ENCODE results near the gene HOXC12.

HOXC12 gene

DNA sequence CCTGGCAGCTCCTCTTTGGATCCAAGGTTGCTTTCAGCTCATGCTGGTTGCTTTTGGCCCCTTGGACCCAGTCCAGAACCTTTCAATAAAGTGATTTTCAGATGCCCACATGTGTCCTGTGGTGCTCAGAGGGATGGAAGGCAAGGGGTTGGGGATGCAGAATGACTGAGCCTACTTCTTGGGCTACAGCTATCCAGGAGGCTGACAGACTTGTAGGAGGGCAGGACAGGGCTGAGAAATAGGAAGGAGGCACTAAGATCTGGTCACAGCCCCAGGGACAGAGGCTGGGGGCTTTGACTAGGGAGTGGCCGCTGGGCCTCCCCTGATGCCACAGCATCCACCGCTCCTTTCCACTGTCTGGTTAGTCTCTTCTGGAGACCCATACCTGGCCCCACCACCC is 17.0 kb downstream of the HOXC12 start:
- CTCF ChIA-PET, result interaction anchor here (1.5 kb wide), 1 partner anchor 180 kb away, joined by 3 read pairs; no protein-coding TSS in a partner anchor
- DNase-seq (ENCODE audit: low spot score), result no peak
- POLR2A ChIA-PET (ENCODE audit: low non-redundant PET), result no interaction called here
- H3K27ac ChIP-seq, result no peak overlapping the region
- TF ChIP-seq, protein P1, sequence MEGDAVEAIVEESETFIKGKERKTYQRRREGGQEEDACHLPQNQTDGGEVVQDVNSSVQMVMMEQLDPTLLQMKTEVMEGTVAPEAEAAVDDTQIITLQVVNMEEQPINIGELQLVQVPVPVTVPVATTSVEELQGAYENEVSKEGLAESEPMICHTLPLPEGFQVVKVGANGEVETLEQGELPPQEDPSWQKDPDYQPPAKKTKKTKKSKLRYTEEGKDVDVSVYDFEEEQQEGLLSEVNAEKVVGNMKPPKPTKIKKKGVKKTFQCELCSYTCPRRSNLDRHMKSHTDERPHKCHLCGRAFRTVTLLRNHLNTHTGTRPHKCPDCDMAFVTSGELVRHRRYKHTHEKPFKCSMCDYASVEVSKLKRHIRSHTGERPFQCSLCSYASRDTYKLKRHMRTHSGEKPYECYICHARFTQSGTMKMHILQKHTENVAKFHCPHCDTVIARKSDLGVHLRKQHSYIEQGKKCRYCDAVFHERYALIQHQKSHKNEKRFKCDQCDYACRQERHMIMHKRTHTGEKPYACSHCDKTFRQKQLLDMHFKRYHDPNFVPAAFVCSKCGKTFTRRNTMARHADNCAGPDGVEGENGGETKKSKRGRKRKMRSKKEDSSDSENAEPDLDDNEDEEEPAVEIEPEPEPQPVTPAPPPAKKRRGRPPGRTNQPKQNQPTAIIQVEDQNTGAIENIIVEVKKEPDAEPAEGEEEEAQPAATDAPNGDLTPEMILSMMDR (conservative IDR thresholded peaks at IDR 0.05; ENCODE audit: low read depth), result no peak

DNA sequence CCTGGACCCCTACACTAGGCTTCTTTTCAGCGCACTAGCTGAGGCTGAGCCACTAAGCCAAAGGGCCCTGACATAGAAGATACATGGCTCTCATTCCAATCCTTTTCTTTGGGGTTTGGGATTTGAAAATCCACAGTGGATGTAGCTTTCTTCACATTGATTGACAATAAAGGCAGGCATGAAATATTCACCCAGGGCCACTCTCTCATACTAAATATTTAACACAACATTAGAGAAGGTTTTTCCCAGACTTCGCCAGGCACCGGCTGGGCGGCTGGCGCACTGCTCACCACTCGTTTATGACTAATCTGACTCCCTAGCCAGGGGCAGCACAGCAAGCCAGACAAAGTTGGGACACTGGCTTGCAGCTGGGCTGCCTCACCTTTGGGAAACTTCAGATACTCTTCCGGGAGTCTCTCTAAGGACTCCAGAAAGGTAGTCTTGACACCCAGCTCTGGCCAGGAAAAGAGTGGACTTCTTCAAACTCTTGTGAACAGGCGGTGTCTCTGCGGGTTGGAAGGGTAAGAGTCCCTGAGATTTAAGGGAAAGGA is 17.5 kb downstream of the HOXC12 start:
- CTCF ChIA-PET, result interaction anchor here (0.7 to 1.5 kb wide), 2 partner anchors 180 to 240 kb away, joined by 3 read pairs; no protein-coding TSS in a partner anchor
- H3K27ac ChIP-seq, result no peak overlapping the region
- TF ChIP-seq, protein P1 (conservative IDR thresholded peaks at IDR 0.05; ENCODE audit: low read depth), result no peak
- DNase-seq (ENCODE audit: low spot score), result peak; percentile 51
- POLR2A ChIA-PET (ENCODE audit: low non-redundant PET), result interaction anchor here (0.6 kb wide), 1 partner anchor 249 kb away, joined by 3 read pairs; no protein-coding TSS in a partner anchor

DNA sequence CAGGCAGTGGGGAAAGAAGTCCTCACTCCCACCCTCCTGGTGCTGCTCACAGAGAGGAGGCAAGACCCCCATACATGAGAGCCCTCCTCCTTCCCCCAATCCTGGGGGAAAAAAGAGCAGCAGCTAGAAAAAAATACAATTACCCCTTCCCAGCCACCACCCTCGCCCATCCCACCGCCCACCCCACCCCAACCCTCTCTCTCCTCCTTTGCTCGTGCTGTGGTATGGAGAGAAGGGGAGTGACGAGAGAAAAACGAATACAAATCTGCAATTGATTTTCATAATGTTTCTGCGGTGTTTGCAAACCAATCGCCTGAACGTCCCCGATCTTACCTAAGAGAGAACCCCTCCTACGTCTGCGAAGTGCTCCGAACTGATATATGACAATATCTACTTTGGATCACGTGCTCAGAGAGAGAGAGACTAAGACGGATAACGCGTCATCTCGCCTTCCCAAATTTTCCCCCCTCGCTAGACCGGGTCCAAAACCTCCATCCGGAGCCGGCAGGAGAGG is 18.1 kb downstream of the HOXC12 start, which contains the start of gene HOXC11:
TSS of gene HOXC11 (plus strand) at position 405 of the 514 bp plus-strand sequence. CDS start 116 bp downstream, outside the sequence.
- DNase-seq (ENCODE audit: low spot score), result no peak
- H3K27ac ChIP-seq, result no peak within 1 kb of the TSS
- POLR2A ChIA-PET (ENCODE audit: low non-redundant PET), result interaction anchor here (0.6 kb wide), 1 partner anchor 249 kb away, joined by 3 read pairs; no protein-coding TSS in a partner anchor
- TF ChIP-seq, protein P1 (conservative IDR thresholded peaks at IDR 0.05; ENCODE audit: low read depth), result no peak
- CTCF ChIA-PET, result interaction anchor here (0.7 to 1.5 kb wide), 4 partner anchors 49 to 241 kb away, joined by 3 to 4 read pairs (median 3); no protein-coding TSS in a partner anchor

DNA sequence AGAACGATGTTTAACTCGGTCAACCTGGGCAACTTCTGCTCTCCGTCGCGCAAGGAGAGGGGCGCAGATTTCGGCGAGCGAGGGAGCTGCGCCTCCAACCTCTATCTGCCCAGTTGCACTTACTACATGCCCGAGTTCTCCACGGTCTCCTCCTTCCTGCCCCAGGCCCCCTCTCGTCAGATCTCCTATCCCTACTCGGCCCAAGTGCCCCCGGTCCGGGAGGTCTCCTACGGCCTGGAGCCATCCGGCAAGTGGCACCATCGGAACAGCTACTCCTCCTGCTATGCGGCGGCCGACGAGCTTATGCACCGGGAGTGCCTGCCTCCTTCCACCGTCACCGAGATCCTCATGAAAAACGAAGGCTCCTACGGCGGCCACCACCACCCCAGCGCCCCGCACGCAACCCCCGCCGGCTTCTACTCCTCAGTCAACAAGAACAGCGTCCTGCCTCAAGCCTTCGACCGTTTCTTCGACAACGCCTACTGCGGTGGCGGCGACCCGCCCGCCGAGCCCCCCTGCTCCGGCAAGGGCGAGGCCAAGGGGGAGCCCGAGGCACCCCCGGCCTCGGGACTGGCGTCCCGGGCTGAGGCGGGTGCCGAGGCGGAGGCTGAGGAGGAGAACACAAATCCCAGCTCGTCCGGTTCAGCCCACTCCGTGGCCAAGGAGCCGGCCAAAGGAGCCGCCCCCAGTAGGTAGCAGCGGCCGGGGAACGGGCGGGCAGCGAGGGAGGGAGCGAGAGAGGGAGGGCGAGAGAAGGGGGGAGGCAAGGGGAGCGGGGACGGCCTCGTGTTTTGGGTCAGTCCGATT is 18.7 kb downstream of the HOXC12 start:
- no peak overlapping the region for H3K27ac ChIP-seq
- ChIA-PET CTCF (interaction anchor here (0.7 to 1.2 kb wide), 2 partner anchors 49 to 241 kb away, joined by 3 to 4 read pairs; no protein-coding TSS in a partner anchor), POLR2A (ENCODE audit: low non-redundant PET) (interaction anchor here (0.6 kb wide), 2 partner anchors 30 to 33 kb away, joined by 5 to 6 read pairs; no protein-coding TSS in a partner anchor)
- DNase-seq (ENCODE audit: low spot score), result peak; percentile 50
- TF ChIP-seq, protein P1 (conservative IDR thresholded peaks at IDR 0.05; ENCODE audit: low read depth), result no peak

DNA sequence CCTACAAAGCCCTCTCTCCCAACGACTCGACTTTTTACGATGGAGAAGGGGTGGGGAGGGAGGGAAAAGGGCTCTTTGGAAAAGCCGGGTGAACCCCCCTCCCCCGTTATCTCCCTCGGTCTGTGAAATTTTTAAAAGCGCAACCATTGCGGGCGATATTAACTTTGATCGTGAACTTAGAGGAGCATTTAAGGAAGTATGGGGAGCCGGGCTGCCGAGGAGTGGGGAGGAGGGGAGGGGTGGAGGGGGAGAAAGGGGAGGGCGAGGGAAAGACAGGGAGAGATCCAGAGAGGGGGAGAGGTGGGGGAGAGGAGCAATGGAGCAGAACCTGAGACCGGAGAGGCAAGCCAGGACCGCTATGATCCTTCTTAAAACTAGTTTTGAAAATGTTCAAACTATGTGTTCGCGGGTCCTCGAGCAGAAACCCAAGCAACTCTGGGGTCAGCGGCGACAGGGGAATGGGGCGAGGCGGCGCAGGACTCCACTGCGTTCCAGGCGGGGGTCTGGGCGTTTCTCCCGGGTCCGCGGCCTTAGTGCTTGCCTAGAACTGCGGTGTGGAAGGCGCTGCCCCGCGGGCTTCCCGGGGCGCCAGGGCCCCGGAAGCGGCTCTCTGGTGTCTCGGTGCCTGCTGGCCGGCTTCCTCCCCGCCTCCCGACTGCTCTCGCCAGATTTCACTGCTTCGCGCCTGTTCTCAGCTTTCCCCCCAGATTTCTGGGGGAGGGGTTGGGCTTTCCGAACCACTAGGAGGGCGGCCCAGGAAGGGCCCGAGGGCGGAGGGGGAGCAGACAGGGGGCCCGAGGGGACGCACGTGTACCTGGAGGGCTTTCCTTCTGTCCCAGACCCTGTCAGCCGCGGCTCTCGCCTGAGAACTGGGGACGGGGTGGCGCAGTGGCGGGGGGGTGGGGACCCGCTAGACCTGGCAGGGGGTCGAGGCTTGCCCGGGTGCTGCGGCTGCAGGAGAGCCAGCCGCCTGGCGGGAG is 19.7 kb downstream of the HOXC12 start, which contains the start of gene HOTAIR:
TSS of gene HOTAIR (minus strand) at position 871 of the 980 bp plus-strand sequence.
- POLR2A ChIA-PET (ENCODE audit: low non-redundant PET), result interaction anchor here (0.6 kb wide), 2 partner anchors 30 to 34 kb away, joined by 5 to 6 read pairs; no protein-coding TSS in a partner anchor
- CTCF ChIA-PET, result interaction anchor here (0.6 to 1.2 kb wide), 4 partner anchors 10 to 240 kb away, joined by 3 to 6 read pairs (median 4); partner anchors contain the start of gene HOXC10
- TF ChIP-seq, protein P1 (conservative IDR thresholded peaks at IDR 0.05; ENCODE audit: low read depth), result no peak
- peak within 1 kb of the TSS; percentile 39 for H3K27ac ChIP-seq
- DNase-seq (ENCODE audit: low spot score), result peak; percentile 76
